SK-N-SH treated with all-trans-retinoic acid at 6 μM for 48 hours (cell line): ENCODE measurements around the gene ASB3.

ENCODE experiments used
- CSDC2 ChIP-seq: fragments of 250-450 bp; sonication (Bioruptor Pico); IDR thresholded peaks from 2 replicates; pipeline ENCODE4 v1.5.0; 2020; ENCODE audit warnings: mild to moderate bottlenecking, moderate library complexity
- ESRRG ChIP-seq: fragments of 250-450 bp; sonication (Bioruptor Pico); IDR thresholded peaks from 2 replicates; pipeline ENCODE4 v1.6.1; 2021; ENCODE audit warnings: mild to moderate bottlenecking
- GLIS3 ChIP-seq: fragments of 250-450 bp; sonication (Bioruptor Pico); IDR thresholded peaks from 2 replicates; pipeline ENCODE4 v1.5.0; 2020; ENCODE audit warnings: mild to moderate bottlenecking, moderate library complexity
- OSR1 ChIP-seq: fragments of 250-450 bp; sonication (Bioruptor Pico); IDR thresholded peaks from 2 replicates; pipeline ENCODE4 v1.8.0; 2022; ENCODE audit warnings: moderate library complexity, mild to moderate bottlenecking, inconsistent platforms
- PPARA ChIP-seq: fragments of 250-450 bp; sonication (Bioruptor Pico); IDR thresholded peaks from 2 replicates; pipeline ENCODE4 v1.5.0; 2020; ENCODE audit warnings: mild to moderate bottlenecking, borderline replicate concordance
- SNAI2 ChIP-seq: fragments of 250-450 bp; sonication (Bioruptor Pico); IDR thresholded peaks from 2 replicates; pipeline ENCODE4 v1.5.0; 2020; ENCODE audit warnings: mild to moderate bottlenecking, moderate library complexity
- TCF4 ChIP-seq: fragments of 250-450 bp; sonication (Bioruptor Pico); IDR thresholded peaks from 2 replicates; pipeline ENCODE4 v1.8.0; 2021; ENCODE audit warnings: mild to moderate bottlenecking, moderate library complexity, borderline replicate concordance
- ZC3H10 ChIP-seq: fragments of 250-450 bp; sonication (Bioruptor Pico); IDR thresholded peaks from 2 replicates; pipeline ENCODE4 v1.5.1; 2021; ENCODE audit warnings: mild to moderate bottlenecking, moderate library complexity
- ZFP30 ChIP-seq: fragments of 450-650 bp; formaldehyde crosslinking; IDR thresholded peaks from 2 replicates; pipeline ENCODE4 v1.5.0; 2022; ENCODE audit warnings: mild to moderate bottlenecking, moderate library complexity
- ZNF565 ChIP-seq: fragments of 450-650 bp; formaldehyde crosslinking; conservative IDR thresholded peaks from 2 replicates; pipeline ENCODE4 v1.5.0; 2020; ENCODE audit warnings: low read depth, mild to moderate bottlenecking, moderate library complexity
- ZNF70 ChIP-seq: fragments of 450-650 bp; formaldehyde crosslinking; IDR thresholded peaks from 2 replicates; pipeline ENCODE4 v1.5.0; 2020; ENCODE audit warnings: mild to moderate bottlenecking, moderate library complexity
- TF ChIP-seq, protein P1 (sequence below): fragments of 250-450 bp; sonication (Bioruptor Pico); IDR thresholded peaks from 2 replicates; pipeline ENCODE4 v1.8.0; 2020; ENCODE audit warnings: mild to moderate bottlenecking, moderate library complexity, borderline replicate concordance

DNA sequence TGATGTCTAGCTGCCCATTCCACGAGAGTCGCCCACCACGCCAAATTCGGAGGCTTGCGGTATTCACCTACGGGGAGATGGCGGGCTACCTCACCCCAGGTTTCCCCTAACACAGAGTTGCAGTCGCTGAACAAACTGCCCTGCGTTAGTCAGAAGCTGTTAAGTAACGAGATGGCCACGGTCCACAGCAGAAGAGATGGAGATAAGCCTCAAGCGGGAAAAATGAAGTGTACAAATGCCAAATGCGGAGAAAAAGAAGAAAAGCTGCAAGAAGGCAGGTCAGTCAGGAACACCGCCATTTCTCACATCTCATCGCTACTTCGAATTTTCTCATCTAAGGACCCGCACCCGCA is 425 bp downstream of the ASB3 start:
- TF ChIP-seq CSDC2 (CRISPR knock-in tag) = no peak
- TF ChIP-seq ZFP30 (CRISPR knock-in tag) = no peak
- TF ChIP-seq TCF4 (CRISPR knock-in tag) = no peak
- TF ChIP-seq ZC3H10 (CRISPR knock-in tag) = no peak
- TF ChIP-seq ESRRG (CRISPR knock-in tag) = no peak
- no peak for TF ChIP-seq GLIS3 (CRISPR knock-in tag)
- TF ChIP-seq PPARA = no peak
- TF ChIP-seq, protein P1, sequence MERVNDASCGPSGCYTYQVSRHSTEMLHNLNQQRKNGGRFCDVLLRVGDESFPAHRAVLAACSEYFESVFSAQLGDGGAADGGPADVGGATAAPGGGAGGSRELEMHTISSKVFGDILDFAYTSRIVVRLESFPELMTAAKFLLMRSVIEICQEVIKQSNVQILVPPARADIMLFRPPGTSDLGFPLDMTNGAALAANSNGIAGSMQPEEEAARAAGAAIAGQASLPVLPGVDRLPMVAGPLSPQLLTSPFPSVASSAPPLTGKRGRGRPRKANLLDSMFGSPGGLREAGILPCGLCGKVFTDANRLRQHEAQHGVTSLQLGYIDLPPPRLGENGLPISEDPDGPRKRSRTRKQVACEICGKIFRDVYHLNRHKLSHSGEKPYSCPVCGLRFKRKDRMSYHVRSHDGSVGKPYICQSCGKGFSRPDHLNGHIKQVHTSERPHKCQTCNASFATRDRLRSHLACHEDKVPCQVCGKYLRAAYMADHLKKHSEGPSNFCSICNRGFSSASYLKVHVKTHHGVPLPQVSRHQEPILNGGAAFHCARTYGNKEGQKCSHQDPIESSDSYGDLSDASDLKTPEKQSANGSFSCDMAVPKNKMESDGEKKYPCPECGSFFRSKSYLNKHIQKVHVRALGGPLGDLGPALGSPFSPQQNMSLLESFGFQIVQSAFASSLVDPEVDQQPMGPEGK = no peak
- no peak for TF ChIP-seq SNAI2 (CRISPR knock-in tag)
- no peak for TF ChIP-seq ZNF70
- TF ChIP-seq OSR1 (CRISPR knock-in tag) = no peak
- TF ChIP-seq ZNF565 (CRISPR knock-in tag) = no peak
